Endothelial cell of hepatic sinusoid (primary cell): ENCODE data around the gene GALNT13.
"Not testable (repeated sequence)": the region's sequence is repeated elsewhere in the genome, so short reads cannot be mapped to it uniquely, and the experiment has no call there.

ENCODE experiments used
- in situ Hi-C: cut with HindIII; loops from 2 replicates; pipeline ENCODE4 v1.10.0; 2017; ENCODE audit warnings: low sequenced_read_pairs

GALNT13 gene

GRCh38 chr2:154459286-154459685, 587.6 kb downstream of the GALNT13 start:
- in situ Hi-C loops = no loop called here

- in situ Hi-C loops = no loop called here
Measured at GRCh38 chr2:154462634-154463033, 590.9 kb downstream of the GALNT13 start.

GRCh38 chr2:154466226-154466625, 594.5 kb downstream of the GALNT13 start:
- in situ Hi-C loops = no loop called here

- in situ Hi-C loops = no loop called here
Measured at GRCh38 chr2:154470376-154470775, 598.7 kb downstream of the GALNT13 start.

- in situ Hi-C loops = not testable (repeated sequence)
Measured at GRCh38 chr2:154471492-154471891, 599.8 kb downstream of the GALNT13 start.

GRCh38 chr2:154477319-154477718, 605.6 kb downstream of the GALNT13 start:
- in situ Hi-C loops = no loop called here

GRCh38 chr2:154480521-154480920, 608.8 kb downstream of the GALNT13 start:
- in situ Hi-C loops = no loop called here

GRCh38 chr2:154481336-154481735, 609.6 kb downstream of the GALNT13 start:
- in situ Hi-C loops = no loop called here

- in situ Hi-C loops = no loop called here
Measured at GRCh38 chr2:154484338-154485099, 612.8 kb downstream of the GALNT13 start.

- in situ Hi-C loops = no loop called here
Measured at GRCh38 chr2:154488801-154489200, 617.1 kb downstream of the GALNT13 start.

- in situ Hi-C loops = no loop called here
Measured at GRCh38 chr2:154489266-154489858, 617.6 kb downstream of the GALNT13 start.

- in situ Hi-C loops = no loop called here
Measured at GRCh38 chr2:154490530-154490929, 618.8 kb downstream of the GALNT13 start.

GRCh38 chr2:154495455-154495868, 623.7 kb downstream of the GALNT13 start:
- in situ Hi-C loops = no loop called here

- in situ Hi-C loops = no loop called here
Measured at GRCh38 chr2:154497019-154497418, 625.3 kb downstream of the GALNT13 start.
